HG02970 (cell line): ENCODE data around the gene SHISA9.
"Not testable (repeated sequence)": the region's sequence is repeated elsewhere in the genome, so short reads cannot be mapped to it uniquely, and the experiment has no call there.

Experiments
- ATAC-seq: cut with Tn5 transposase; IDR thresholded peaks from one replicate; pipeline ENCODE4 v1.9.1; 2021; ENCODE audit warnings: mild to moderate bottlenecking, moderate library complexity, moderate number of reproducible peaks; ENCODE audit not compliant: unreplicated experiment, low FRiP score

SHISA9 gene

DNA sequence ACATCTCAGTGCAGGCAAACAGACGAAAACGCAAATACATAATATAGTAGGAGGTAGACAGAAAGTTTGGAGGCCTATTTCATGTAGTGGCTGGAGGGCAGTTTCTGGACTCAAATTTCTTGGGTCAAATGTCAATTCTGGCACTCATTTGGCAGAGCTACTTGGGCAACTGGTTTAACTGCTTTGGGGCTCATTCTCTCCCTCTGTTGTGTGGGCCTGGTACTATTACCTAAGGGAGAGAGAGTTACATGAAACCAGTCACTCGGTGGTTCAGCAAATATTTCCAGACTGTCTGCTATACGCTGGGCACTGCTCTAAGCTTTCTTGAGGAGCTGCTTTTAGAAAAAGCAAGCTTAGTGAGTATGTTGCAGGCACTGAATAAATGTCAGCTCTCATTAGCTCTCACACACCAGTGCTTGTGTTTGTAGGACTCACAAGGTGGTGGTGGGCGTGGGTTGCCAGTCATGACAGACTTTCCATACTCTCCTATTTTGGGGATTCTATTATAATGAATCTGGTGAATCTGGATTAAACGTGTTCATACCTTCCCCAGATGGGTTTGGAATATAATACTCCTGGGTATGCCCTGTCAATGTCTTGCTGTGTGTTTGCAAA lies 1.8 kb upstream of the SHISA9 start:
- no peak for ATAC-seq

DNA sequence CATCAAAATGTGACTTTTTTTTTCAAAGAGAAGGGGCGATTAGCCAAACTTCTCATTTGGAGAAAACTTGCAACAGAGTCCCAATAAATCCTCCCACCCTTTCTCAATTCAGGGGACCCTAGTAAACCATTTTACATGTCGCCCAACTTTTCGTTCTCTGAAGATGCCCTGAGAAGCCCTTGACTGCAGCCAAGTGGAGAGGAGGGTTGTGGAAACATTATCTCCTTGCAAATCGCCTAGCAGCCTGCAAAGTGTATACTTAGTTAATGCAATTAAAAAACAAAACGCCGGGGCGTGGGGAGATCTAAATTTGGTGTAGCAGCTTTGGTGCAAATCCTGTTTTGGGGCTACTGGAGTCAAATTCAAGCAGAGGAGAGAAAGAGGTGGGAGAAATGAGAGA lies 1.2 kb upstream of the SHISA9 start:
- no peak for ATAC-seq

DNA sequence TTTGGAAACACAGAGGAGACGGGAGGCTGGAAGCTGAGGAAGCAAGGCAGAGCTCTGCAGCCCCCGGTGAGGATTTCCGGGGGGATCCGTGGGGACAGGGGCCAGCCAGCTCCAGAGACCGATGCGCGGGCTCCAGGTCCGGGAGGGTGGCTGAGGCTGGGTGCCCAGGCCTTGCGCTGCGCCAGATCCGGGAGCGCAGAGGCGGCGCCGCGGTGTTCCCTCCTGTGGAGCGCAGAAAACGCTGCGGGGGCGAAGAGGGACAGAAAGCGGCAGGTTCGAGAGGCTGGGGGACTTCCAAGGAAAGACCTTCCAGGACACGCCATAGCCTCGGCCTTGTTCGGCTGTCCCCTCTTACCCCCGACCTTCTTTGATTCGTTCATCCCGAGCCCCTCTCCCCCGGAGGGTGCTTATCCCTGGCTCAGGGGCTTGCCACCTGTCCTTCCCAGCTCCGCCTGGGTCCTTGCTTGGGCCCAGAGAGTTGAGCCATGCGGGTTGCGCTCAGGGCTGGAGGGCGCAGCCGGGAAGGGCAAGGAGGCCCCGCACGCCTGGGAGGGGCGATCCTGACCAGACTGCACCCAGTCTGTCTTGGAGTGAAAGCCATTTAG lies 697 bp upstream of the SHISA9 start:
- ATAC-seq, result no peak

DNA sequence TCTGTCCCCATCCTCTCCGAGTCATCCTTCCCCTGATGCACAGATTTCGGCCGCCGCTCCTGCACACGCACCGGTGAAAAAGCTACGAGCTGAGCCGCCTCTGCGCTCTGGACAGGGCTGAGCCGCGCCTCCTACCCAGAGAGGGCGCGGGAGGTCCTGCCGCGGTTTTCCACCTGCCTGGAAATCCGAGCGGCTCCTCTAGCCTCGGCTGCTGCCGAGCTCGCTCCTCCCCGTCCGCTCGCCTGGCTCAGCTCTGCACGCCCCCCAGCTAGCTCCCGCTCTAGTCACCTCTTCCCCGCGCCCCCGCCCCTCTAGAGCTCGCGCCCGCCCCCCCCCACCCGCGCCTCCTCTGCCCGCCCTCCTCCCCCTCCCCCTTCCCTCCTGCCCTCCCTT lies 198 bp upstream of the SHISA9 start:
- ATAC-seq, result no peak

DNA sequence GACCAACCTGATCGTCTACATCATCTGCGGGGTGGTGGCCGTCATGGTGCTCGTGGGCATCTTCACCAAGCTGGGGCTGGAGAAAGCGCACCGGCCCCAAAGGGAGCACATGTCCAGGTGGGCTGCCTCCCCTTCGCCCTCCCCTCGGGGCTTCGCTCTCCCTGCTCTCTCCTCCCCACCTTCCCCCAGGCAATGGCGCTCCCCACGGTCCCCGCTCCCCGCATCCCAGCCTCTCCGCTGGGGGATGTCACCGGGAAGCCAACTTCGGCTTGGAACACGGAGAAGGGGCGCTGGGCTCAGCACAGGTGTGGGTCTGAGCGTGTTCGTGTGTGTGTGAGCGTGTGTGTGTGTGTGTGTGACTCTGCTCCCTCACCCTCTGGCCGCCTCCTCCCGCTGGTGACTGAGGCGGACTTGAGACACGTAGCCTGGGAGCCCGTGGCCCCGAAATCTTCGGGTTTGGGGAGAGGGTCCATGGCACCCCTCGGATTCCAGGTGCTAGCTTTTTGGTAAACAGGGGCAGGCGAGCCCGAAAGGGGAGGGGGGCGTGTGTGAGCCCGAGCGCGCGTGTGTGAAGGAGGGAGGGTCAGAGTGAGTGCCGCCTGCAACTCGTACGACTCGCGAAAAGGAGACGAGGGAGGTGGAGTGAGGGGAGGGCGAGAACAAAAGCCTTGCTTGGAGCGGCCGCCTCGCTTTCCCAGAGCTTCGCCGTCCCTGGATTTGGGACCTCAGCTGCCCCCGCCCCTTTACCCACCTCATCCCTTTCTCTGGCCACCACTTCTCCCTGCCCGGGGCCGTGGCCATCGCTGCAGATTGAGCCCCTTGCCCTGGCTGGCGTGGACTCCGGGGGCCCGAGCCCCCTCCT lies 1.3 kb downstream of the SHISA9 start:
- ATAC-seq, result no peak

DNA sequence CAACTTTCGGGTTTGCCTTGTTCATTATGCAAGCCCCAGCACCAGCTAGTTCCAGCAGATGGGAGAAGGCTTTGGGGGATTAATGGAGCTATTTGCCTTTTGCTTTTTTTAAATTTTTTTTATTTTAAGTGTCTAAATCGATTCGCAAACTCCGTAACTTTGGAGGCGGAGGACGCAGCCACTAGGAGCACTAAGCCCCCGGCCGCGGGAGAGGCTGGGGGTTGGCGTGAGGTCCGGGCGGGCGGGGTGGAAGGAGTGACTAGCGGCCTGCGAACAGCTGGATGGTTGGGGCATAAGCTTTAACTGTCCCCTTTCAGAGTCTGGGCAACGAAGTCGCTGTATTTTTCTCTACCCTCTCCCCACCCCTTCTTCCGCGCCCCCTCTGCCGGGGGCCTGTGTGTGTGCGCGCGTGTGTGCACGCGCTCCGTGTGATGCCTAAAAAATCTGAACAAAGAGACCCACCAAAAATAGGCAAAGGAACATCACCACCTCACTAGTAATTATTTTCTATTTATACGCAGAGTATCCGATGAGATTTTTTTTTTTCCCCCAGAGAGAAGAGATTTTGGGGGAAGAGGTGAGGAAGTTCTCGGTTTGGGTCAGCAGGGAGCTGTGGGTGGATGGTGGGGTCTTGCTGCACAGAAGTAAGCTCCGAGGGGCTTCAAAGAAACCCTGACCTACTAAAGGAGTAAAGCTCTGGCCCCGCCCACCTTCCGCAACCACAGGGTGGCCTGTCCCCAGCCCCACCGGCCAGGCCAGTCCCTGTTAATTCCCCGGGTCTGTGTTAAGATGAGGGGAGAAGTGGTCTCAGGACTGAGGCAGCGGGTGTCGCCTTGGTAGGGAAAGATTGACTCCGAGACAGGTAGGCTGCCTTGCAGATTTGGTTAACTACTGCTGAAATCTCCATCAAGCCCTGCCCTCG lies 2.3 kb downstream of the SHISA9 start:
- ATAC-seq, result no peak

DNA sequence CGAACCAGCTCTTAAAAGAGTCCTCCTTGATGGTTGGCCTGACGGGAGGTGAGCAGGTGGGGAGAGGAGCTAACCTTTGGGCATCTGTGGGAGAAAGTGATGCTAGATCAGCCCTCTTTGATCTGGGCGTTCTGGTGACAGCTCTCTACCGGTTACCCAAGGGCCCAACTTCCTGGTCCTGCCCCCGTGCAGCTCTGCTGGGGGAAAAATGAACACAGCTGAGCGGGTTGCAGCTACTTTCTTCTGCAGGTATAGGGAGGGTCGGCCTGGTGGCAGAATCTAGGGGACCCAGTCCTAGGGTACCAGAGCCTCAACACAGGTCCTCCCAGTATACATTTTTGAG lies 2.9 kb downstream of the SHISA9 start:
- no peak for ATAC-seq

DNA sequence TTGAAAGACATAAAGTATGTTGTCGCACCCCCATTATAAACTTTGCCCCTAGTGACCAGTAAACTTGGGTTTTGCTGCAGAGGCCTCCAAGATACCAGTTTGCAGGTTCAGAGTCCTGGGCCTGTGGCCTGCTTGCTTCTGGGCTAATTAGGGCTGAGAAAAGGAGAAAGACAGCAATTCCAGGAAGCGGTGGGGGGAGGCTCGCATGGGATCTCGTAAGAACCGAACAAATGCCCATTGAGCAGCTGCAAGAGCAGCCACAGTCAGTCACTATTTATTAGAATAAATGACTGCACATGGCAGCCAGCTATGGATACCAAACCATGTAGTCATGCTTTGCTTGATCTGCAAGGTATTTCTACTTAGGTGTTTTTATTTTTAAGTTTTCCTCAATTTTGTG lies 4.9 kb downstream of the SHISA9 start:
- ATAC-seq, result no peak

DNA sequence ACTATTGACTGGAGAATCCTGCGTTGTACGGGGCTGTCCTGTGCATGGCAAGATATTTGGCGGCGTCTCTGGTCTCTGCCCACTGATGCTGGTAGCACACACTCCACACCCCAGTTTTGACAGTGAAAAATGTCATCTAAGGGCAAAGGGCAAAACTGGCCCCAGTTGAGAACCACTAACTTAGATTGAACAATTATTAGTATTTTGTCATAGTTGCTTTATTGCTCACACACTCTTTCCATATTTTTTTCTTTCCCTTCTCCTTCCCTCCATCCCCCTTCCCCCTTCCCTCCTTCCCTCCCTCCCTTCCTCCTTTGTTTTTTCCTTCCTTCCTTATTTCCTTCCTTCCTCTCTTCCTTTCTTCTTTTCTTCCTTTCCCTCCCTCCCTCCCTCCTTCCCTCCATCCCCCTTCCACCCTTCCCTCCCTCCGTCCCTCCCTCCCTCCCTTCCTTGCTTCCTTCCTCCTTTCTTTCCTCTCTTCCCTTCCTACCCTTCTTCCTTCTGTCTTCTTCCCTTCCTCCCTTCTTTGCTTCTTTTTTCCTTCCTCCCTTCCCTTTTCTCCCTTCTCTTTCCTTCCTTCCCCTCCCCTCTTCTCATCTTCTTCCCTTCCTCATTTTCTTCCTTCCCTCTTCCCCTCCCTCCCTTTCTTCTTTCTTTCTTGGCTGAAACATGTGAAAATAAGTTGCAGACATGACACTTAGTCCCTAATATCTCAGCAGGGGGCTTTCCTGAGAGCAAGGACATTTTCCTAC lies 5.5 kb downstream of the SHISA9 start:
- ATAC-seq, result no peak

DNA sequence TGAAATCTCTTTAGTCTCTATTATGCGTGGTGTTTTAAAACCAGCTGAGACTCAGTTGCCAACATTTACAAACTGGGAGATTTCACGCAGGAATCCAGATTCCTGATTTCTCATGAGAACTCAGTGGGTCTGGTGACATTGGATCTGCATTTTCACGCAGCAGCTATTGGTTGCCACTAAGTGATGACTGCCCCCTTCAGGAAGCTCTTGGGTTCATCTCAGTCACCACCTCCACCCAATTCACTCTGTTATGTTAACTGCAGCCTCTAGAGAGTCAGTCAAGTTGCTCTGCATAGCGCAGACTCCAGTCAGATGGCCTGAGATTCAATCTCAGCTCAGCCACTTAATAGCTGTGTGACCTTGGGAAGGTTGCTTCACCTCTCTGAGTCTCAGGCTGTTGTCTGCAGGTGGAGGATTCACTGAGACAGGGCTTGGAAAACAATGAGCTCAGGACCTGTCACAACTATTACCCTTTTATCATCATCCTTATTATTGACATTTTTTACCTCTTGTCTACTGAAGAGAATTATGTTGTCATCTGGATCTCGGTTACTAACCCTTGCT lies 6.4 kb downstream of the SHISA9 start:
- ATAC-seq, result no peak

DNA sequence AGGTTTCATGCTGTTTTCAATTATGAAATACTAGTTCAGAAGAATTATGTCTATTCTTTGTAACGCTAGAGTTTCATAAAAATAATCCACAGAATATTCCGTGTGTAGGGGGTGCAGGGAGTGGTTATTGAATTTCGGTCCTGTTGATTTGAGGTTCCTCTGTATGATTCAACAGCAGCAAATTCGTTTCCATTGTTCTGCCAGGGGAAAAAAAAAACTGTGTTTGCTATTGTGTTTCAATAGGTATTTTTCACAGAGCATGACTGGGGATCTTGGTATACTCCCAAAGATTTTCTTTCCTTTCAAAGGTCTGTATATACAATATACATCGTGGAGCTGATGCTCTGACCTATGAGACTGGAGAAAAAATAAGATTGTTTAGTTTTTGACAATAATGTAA lies 15.8 kb downstream of the SHISA9 start:
- no peak for ATAC-seq

DNA sequence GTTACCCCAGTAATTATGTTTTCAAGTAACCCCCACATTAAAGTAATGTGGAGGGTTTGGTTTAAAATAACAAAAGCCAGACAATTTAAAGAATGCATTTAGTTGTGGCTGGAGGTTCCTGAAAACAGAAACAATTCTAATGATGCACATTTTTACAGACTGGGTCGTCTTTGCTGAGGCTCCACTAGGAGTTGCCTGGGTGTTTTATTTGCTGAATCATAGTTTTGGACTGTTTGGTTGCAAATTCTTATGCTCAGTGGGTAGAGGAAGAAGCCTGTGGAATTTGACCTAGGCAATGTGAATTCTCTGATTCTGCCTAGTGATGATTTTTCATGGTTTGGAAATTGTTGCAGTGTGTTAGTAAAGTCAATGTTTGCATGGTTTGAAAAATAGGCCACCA lies 16.3 kb downstream of the SHISA9 start:
- ATAC-seq, result no peak

DNA sequence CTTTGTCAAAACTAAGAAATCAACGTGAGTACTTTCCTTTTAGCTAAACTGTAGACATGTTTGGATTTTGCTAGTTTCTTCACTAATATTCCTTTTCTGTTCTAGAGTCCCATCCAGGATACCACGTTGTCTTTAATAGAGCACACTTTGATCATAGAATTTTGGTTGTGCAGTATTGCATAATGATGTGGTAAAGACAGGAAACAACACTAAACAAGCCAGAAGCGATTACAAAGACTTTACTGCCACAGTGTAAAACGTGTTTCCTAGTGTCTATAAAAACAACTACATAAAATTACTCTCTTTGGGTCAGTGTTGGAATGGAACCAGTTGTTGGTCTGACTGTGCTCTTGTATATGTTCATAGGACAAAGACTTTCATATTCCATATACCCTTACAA lies 19.3 kb downstream of the SHISA9 start:
- no peak for ATAC-seq

DNA sequence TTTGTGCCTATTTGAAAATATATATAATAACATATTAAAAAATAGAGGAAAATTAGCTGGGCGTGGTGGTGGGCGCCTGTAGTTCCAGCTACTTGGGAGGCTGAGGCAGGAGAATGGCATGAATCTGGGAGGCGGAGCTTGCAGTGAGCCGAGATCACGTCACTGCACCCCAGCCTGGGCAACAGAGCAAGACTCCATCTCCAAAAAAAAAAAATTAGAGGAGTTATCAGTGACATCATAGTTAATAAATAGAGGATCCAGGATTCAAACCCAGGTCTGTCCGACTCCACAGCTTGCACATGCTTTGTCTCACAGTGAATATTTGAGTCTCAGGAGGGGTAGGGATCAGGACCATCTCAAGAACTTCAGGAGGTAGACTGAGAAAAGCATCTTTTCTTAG lies 22.2 kb downstream of the SHISA9 start:
- ATAC-seq, result not testable (repeated sequence)

DNA sequence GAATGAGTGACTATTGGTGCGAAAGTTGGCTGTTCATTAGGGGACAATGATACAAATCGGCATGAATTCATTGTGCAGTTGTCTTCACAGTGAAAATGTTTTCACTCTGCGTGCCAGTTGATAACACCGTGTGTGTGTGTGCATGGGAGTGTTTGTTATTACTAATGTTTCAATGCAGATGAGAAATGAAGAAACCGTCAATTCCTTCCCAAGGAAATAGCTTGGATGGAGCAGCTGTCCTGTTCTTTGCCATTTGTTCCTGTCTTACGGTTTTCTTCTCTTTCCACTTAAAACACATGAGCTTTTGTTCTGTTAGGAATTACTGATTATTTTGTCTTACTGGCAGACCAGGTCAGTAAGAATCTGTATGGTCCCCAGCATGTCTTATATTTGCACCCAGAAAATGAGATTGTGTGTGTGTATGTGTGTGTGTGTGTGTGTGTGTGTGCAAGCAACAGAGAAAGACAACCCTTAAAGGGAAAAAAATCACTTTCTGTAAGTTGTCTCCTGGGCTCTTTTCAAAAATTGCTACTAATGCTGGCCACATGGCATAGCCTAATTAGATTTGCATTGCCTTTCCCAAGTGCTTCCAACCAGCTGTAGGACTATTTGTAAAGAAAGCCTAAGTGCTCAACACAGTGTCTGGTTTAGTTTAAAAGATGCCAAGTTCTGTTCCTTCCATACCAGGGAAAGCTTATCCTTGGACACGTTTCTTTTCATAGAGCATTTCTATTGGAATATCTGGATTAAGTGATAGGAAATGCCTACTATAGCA lies 23.8 kb downstream of the SHISA9 start:
- no peak for ATAC-seq

DNA sequence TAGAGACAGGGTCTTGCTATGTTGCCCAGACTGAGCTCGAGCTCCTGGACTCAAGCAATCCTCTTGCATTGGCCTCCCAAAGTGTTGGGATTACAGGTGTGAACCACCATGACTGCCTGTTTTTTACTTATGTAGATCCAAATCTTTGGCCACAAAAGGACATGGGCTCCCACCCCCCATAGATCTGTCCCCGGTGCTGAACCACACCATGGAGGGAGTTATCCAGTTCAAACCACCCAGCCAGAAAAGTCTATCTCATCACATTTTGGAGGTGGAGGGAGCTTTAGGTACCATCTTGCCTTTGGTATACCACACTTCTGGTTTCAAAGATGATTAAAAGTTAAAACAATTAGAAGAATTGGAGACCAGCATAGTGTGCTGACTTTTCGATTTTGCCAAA lies 26.2 kb downstream of the SHISA9 start:
- ATAC-seq, result no peak

DNA sequence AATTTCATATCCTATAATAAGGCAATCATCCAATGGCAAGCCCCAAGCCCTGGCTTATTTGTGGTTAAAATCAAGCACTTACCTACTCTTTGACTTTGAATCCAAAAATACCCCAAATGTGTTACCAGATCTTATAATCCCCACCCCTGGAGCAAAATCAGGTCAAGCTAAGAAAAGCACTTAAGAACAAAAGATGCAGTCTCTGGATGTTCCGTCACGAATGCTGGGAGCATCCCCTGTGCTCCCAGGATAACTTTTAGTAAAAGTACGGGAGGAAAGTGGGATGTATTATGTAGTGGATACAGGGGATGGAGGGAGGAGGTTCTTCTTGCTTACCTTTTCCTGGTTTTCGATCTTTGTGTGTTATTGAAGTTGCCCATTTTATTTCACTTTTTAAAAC lies 29.5 kb downstream of the SHISA9 start:
- no peak for ATAC-seq

DNA sequence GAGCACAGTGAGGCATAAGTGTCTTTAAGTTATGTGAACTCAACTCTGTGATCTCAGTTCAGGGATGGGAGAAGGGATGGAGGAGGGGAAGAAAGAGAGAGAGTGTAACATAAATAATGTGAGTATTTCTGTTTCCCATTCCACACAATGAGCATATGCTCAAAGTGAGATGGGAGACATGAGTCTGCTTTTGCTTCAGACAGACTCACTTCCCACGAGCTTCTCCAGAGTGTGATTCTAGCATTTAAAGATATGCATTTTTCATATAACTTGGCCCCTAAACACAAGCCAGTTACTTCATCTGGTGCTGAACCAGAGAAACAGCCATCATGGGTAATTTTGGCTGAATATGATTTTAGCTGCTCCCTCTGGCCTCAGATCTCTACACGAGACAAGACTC lies 35.0 kb downstream of the SHISA9 start:
- ATAC-seq, result no peak

DNA sequence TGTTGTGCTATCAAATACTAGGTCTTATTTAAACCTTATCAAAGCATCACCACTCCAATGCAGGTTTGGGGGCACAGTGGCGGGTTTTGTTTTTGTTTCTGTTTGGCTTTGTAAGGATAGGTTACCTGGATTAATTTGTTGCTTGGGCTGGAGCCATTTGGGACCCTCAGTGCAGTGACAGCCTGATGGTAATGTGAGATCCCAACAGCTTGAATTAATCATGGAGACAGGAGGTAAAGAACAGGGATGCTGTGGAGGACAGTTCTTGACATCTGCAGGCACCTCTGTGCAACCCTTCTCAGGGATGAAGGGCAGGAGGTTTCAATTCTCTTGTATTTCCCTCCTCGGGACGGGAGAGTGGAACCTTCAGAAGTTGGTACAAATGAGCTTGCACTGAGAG lies 40.5 kb downstream of the SHISA9 start:
- ATAC-seq, result no peak
